GM21447 (cell line): ENCODE results near the gene GPC4.
"Not testable (repeated sequence)": the region's sequence is repeated elsewhere in the genome, so short reads cannot be mapped to it uniquely, and the experiment has no call there.

Experiments used
- ATAC-seq: cut with Tn5 transposase; IDR thresholded peaks from one replicate; pipeline ENCODE4 v1.9.1; 2021; ENCODE audit not compliant: unreplicated experiment

Gene GPC4

GRCh38 chrX:133307637-133308498, 107.4 kb downstream of the GPC4 start:
- no peak for ATAC-seq

GRCh38 chrX:133307094-133307493, 108.2 kb downstream of the GPC4 start:
- no peak for ATAC-seq

- ATAC-seq, result no peak
These were observed 109.0 kb downstream of the GPC4 start for GRCh38 chrX:133306316-133306715.

- ATAC-seq, result no peak
These were observed 109.9 kb downstream of the GPC4 start for GRCh38 chrX:133305348-133305747.

- no peak for ATAC-seq
These were observed 112.4 kb downstream of the GPC4 start for GRCh38 chrX:133302775-133303445.

GRCh38 chrX:133300591-133300990, 114.7 kb downstream of the GPC4 start:
- no peak for ATAC-seq

GRCh38 chrX:133297284-133297683, 118.0 kb downstream of the GPC4 start:
- no peak for ATAC-seq

- no peak for ATAC-seq
These were observed 121.2 kb downstream of the GPC4 start for GRCh38 chrX:133294126-133294525.

GRCh38 chrX:133290076-133290475, 125.2 kb downstream of the GPC4 start:
- no peak for ATAC-seq

GRCh38 chrX:133287860-133288259, 127.4 kb downstream of the GPC4 start:
- no peak for ATAC-seq

GRCh38 chrX:133285341-133285740, 129.9 kb downstream of the GPC4 start:
- no peak for ATAC-seq

- ATAC-seq, result not testable (repeated sequence)
These were observed 136.1 kb downstream of the GPC4 start for GRCh38 chrX:133279112-133279730.

GRCh38 chrX:133273180-133273579, 142.1 kb downstream of the GPC4 start:
- no peak for ATAC-seq

- ATAC-seq, result no peak
These were observed 146.1 kb downstream of the GPC4 start for GRCh38 chrX:133269168-133269567.

GRCh38 chrX:133267621-133268020, 147.7 kb downstream of the GPC4 start:
- ATAC-seq, result no peak

- ATAC-seq, result no peak
These were observed 150.0 kb downstream of the GPC4 start for GRCh38 chrX:133265331-133265730.

GRCh38 chrX:133258481-133258880, 156.8 kb downstream of the GPC4 start:
- no peak for ATAC-seq

GRCh38 chrX:133254666-133255065, 160.6 kb downstream of the GPC4 start:
- no peak for ATAC-seq

GRCh38 chrX:133251204-133251603, 164.1 kb downstream of the GPC4 start:
- ATAC-seq, result no peak

GRCh38 chrX:133250184-133251100, 164.8 kb downstream of the GPC4 start:
- no peak for ATAC-seq
